C4-2B (cell line): ENCODE results near the gene MT1X.

Source experiments
- CTCF ChIP-seq: fragments of 450-650 bp; conservative IDR thresholded peaks from 2 replicates; pipeline ENCODE4 v1.5.1; 2017; ENCODE audit warnings: mild to moderate bottlenecking
- ZFX ChIP-seq: fragments of 450-650 bp; IDR thresholded peaks from 2 replicates; pipeline ENCODE4 v1.6.1; 2017

- TF ChIP-seq CTCF (no peak), ZFX (no peak)
Observed at GRCh38 chr16:56710181-56710737, 28.0 kb downstream of the MT1X start.
